CD4-positive, alpha-beta T cell (primary cell): ENCODE results near the gene SNAP29. TPM values are rescaled to one million over a fixed set of nuclear protein-coding genes. Genes with fewer than 3 reads are reported as not detected.

ENCODE experiments used
- ATAC-seq: fragments of 200-7000 bp; cut with Tn5 transposase; one replicate; pipeline ENCODE4 v1.10.0; 2022; ENCODE audit warnings: mild to moderate bottlenecking; ENCODE audit not compliant: poor library complexity
- CTCF ChIA-PET: fragments of 350-600 bp; sonication (Branson Sonifier 250); formaldehyde crosslinking; loops from one replicate; lab custom pipeline; 2021; ENCODE audit warnings: antibody characterized with exemption, inconsistent platforms; lab: Charles Lee
- POLR2A ChIA-PET: fragments of 350-600 bp; sonication (Branson Sonifier 250); formaldehyde crosslinking; loops from one replicate; lab custom pipeline; 2021; ENCODE audit warnings: antibody characterized with exemption, inconsistent platforms; lab: Charles Lee
- DNase-seq, 14 experiments: peaks; one replicate each; pipeline ENCODE4 v3.0.0-alpha.2; 2013 to 2020; ENCODE audit warnings: mixed read lengths in 2 of 14
- H3K27ac ChIP-seq, 2 donors: one replicate each; pipeline versions ENCODE4 v1.5.1 to v1.7.0; 2013; ENCODE audit warnings: low read length in 2 of 2, low read depth in 1 of 2, mild to moderate bottlenecking in 1 of 2
- H3K27me3 ChIP-seq, 2 experiments: 1 replicate in 1 of 2; 2 replicates in 1 of 2; pipeline versions ENCODE4 v1.6.1 to v1.7.0; 2013; ENCODE audit warnings: low read length in 2 of 2, control low read depth in 1 of 2, mild to moderate bottlenecking in 1 of 2, moderate library complexity in 1 of 2; ENCODE audit not compliant: insufficient read depth in 2 of 2, control insufficient read depth in 1 of 2
- H3K36me3 ChIP-seq: one replicate; pipeline ENCODE4 v1.6.1; 2013; ENCODE audit warnings: low read length, control low read depth; ENCODE audit not compliant: insufficient read depth
- H3K4me1 ChIP-seq: one replicate; pipeline ENCODE4 v1.6.1; 2013; ENCODE audit warnings: low read length, control low read depth; ENCODE audit not compliant: insufficient read depth
- H3K4me3 ChIP-seq: one replicate; pipeline ENCODE4 v1.5.1; 2013; ENCODE audit warnings: mild to moderate bottlenecking, low read length, moderate library complexity
- H3K9me3 ChIP-seq, 2 experiments: 1 replicate in 1 of 2; 2 replicates in 1 of 2; pipeline versions ENCODE4 v1.6.1 to v1.7.0; 2013; ENCODE audit warnings: low read length in 2 of 2, mild to moderate bottlenecking in 2 of 2, control low read depth in 1 of 2, moderate library complexity in 1 of 2; ENCODE audit not compliant: control insufficient read depth in 1 of 2, insufficient read depth in 1 of 2
- H3K27ac Mint-ChIP-seq: one replicate; pipeline ENCODE4 v1.8.0; 2020; ENCODE audit warnings: mixed read lengths
- H3K27me3 Mint-ChIP-seq: one replicate; pipeline ENCODE4 v1.8.0; 2021; ENCODE audit warnings: mixed read lengths
- H3K36me3 Mint-ChIP-seq: one replicate; pipeline ENCODE4 v1.8.0; 2021; ENCODE audit warnings: low read depth, mixed read lengths
- H3K4me1 Mint-ChIP-seq: one replicate; pipeline ENCODE4 v1.8.0; 2021; ENCODE audit warnings: low read depth, mixed read lengths
- H3K4me3 Mint-ChIP-seq: one replicate; pipeline ENCODE4 v1.8.0; 2020; ENCODE audit warnings: mild to moderate bottlenecking, mixed read lengths
- H3K9me3 Mint-ChIP-seq: one replicate; pipeline ENCODE4 v1.8.0; 2020; ENCODE audit warnings: mixed read lengths
- CTCF ChIP-seq: fragments of 200-600 bp; IDR thresholded peaks from one replicate; pipeline ENCODE4 v1.8.0; 2022; ENCODE audit warnings: antibody characterized with exemption, mild to moderate bottlenecking
- intact Hi-C, 2 experiments: fragments of 100-400 bp; cut with DNase I in 1 of 2; cut with micrococcal nuclease in 1 of 2; formaldehyde crosslinking; loops; one replicate each; pipeline versions ENCODE4 v1.15.1 to v1.9.0; 2023 to 2025; cut with DNase I, micrococcal nuclease
- total RNA-seq, 174 experiments: library from RNA in 2 of 174; stranded (reverse) in 2 of 174; gene quantifications; one replicate each; pipeline ENCODE4 v1.2.3 and lab custom pipeline; 2021 to 2026

Gene SNAP29
- total RNA-seq, 2 experiments from 2014 or later: 13.7 to 15.1 TPM

GRCh38 chr22:20839837-20840645 is 18.8 kb upstream of the SNAP29 start:
- H3K4me3 ChIP-seq: no peak overlapping the region
- DNase-seq: no peak
- H3K4me1 ChIP-seq: peaks cover 25% of the 10 kb centered on the region
- no peaks in the 10 kb centered on the region for H3K9me3 ChIP-seq
- Mint-ChIP-seq H3K36me3 (peaks cover 15% of the 10 kb centered on the region), H3K4me1 (peaks cover 61% of the 10 kb centered on the region), H3K27me3 (no peaks in the 10 kb centered on the region), H3K4me3 (peak overlapping the region; percentile 26), H3K27ac (peak overlapping the region; percentile 4), H3K9me3 (no peaks in the 10 kb centered on the region)
- intact Hi-C loops: no loop called here
- ChIA-PET CTCF (no interaction called here), POLR2A (no interaction called here)
- H3K36me3 ChIP-seq: peaks cover 3% of the 10 kb centered on the region
- no peaks in the 10 kb centered on the region for H3K27me3 ChIP-seq
- no peak overlapping the region for H3K27ac ChIP-seq
- ATAC-seq: no peak
- TF ChIP-seq CTCF: no peak

- H3K36me3 ChIP-seq: peaks cover 3% of the 10 kb centered on the region
- H3K4me3 ChIP-seq: no peak overlapping the region
- no peak overlapping the region for H3K27ac ChIP-seq
- Mint-ChIP-seq H3K27ac (peak overlapping the region; percentile 4), H3K4me3 (no peak overlapping the region), H3K4me1 (peaks cover 68% of the 10 kb centered on the region), H3K9me3 (no peaks in the 10 kb centered on the region), H3K36me3 (peaks cover 11% of the 10 kb centered on the region), H3K27me3 (no peaks in the 10 kb centered on the region)
- intact Hi-C loops: no loop called here
- H3K27me3 ChIP-seq: no peaks in the 10 kb centered on the region
- ChIA-PET POLR2A (no interaction called here), CTCF (no interaction called here)
- ATAC-seq: no peak
- no peaks in the 10 kb centered on the region for H3K9me3 ChIP-seq
- no peak for TF ChIP-seq CTCF
- no peak for DNase-seq
- peaks cover 28% of the 10 kb centered on the region for H3K4me1 ChIP-seq
Observed at GRCh38 chr22:20840646-20841371, 18.0 kb upstream of the SNAP29 start.

GRCh38 chr22:20843501-20843900 is 15.3 kb upstream of the SNAP29 start:
- no peak overlapping the region for H3K4me3 Mint-ChIP-seq
- POLR2A ChIA-PET: no interaction called here

More at GRCh38 chr22:20843501-20843900, 15.3 kb upstream of the SNAP29 start:
- ATAC-seq: no peak
- Histone ChIP-seq H3K9me3 (no peaks in the 10 kb centered on the region), H3K27me3 (no peaks in the 10 kb centered on the region), H3K4me1 (peaks cover 19% of the 10 kb centered on the region), H3K27ac (no peak overlapping the region), H3K4me3 (no peak overlapping the region), H3K36me3 (peaks cover 2% of the 10 kb centered on the region)
- intact Hi-C loops: no loop called here
- Mint-ChIP-seq H3K36me3 (peaks cover 1% of the 10 kb centered on the region), H3K4me1 (peaks cover 65% of the 10 kb centered on the region), H3K27me3 (no peaks in the 10 kb centered on the region), H3K27ac (no peak overlapping the region), H3K9me3 (no peaks in the 10 kb centered on the region)
- CTCF ChIA-PET: no interaction called here
- no peak for DNase-seq
- TF ChIP-seq CTCF: no peak
